SK-N-SH (cell line): Measurements from ENCODE around the gene ERMN. TPM values are rescaled to one million over a fixed set of nuclear protein-coding genes. Genes with fewer than 3 reads are reported as not detected.
A peak's percentile ranks its signal among the peaks of the same experiment; 100 is the strongest.

Experiments used
- CTCF ChIA-PET: fragments of 300-600, 350-600 bp; formaldehyde crosslinking; extraction: SDS; loops from one replicate; lab custom pipeline; 2021; lab: Yijun Ruan, JAX
- POLR2A ChIA-PET: fragments of 350-600 bp; sonication (Branson Sonifier 250); formaldehyde crosslinking; extraction: SDS; loops from one replicate; lab custom pipeline; 2020; ENCODE audit warnings: antibody characterized with exemption, inconsistent platforms; lab: Yijun Ruan, JAX
- DNase-seq: peaks from one replicate; pipeline ENCODE4 v3.0.0; 2012
- H2AFZ ChIP-seq: fragments of 200-600 bp; sonication (generic); 2 replicates; pipeline ENCODE4 v1.8.1; 2016; ENCODE audit warnings: antibody characterized with exemption, mild to moderate bottlenecking, low read depth
- H3F3A ChIP-seq: fragments of 200-600 bp; sonication (generic); replicated peaks from 2 replicates; pipeline ENCODE3; 2016; ENCODE audit warnings: antibody characterized with exemption, mild to moderate bottlenecking; ENCODE audit not compliant: insufficient read depth
- H3K27ac ChIP-seq, 2 experiments: fragments of 200-500 bp in 1 of 2; fragments of 200-600 bp in 1 of 2; sonication (Bioruptor generic) in 1 of 2; sonication (generic), shearing (Covaris generic) in 1 of 2; 2 replicates each; pipeline versions ENCODE4 v1.5.1 to v1.6.1; 2014 to 2016; ENCODE audit warnings: low read depth in 2 of 2, inconsistent platforms in 1 of 2, low read length in 1 of 2, mild to moderate bottlenecking in 1 of 2, mixed read lengths in 1 of 2
- H3K27me3 ChIP-seq: fragments of 200-600 bp; sonication (generic), shearing (Covaris generic); 2 replicates; pipeline ENCODE4 v1.6.1; 2016; ENCODE audit warnings: mixed run types; ENCODE audit not compliant: insufficient read depth
- H3K36me3 ChIP-seq, 2 experiments: fragments of 200-500 bp in 1 of 2; fragments of 200-600 bp in 1 of 2; sonication (Bioruptor generic) in 1 of 2; sonication (generic) in 1 of 2; replicated peaks in 1 of 2; 2 replicates each; pipeline versions ENCODE3 to v1.5.1; 2014 to 2016; ENCODE audit warnings: low read length in 1 of 2, mild to moderate bottlenecking in 1 of 2; ENCODE audit not compliant: insufficient read depth in 2 of 2, control insufficient read depth in 1 of 2
- H3K4me1 ChIP-seq, 2 experiments: fragments of 200-500 bp in 1 of 2; fragments of 200-600 bp in 1 of 2; sonication (Bioruptor generic) in 1 of 2; sonication (generic), shearing (Covaris generic) in 1 of 2; 2 replicates each; pipeline versions ENCODE4 v1.5.1 to v1.6.1; 2014 to 2016; ENCODE audit warnings: low read depth in 1 of 2, low read length in 1 of 2, mixed run types in 1 of 2; ENCODE audit not compliant: insufficient read depth in 2 of 2, control insufficient read depth in 1 of 2
- H3K4me2 ChIP-seq: fragments of 200-600 bp; sonication (generic), shearing (Covaris generic); 2 replicates; pipeline ENCODE4 v1.6.1; 2017; ENCODE audit warnings: mixed run types
- H3K4me3 ChIP-seq, 2 experiments: fragments of 200-500 bp in 1 of 2; fragments of 200-600 bp in 1 of 2; sonication (Bioruptor generic) in 1 of 2; sonication (generic), shearing (Covaris generic) in 1 of 2; 2 replicates each; pipeline versions ENCODE4 v1.5.1 to v1.8.1; 2014 to 2016; ENCODE audit warnings: low read depth in 2 of 2, inconsistent platforms in 1 of 2, low read length in 1 of 2, mild to moderate bottlenecking in 1 of 2, mixed read lengths in 1 of 2, moderate library complexity in 1 of 2
- H3K79me2 ChIP-seq: fragments of 200-600 bp; sonication (generic); 2 replicates; pipeline ENCODE4 v1.8.1; 2017; ENCODE audit warnings: mild to moderate bottlenecking; ENCODE audit not compliant: insufficient read depth
- H3K9ac ChIP-seq: fragments of 200-600 bp; sonication (generic); 2 replicates; pipeline ENCODE4 v1.6.1; 2017; ENCODE audit warnings: mixed run types
- H3K9me2 ChIP-seq: fragments of 200-600 bp; sonication (generic); 2 replicates; pipeline ENCODE4 v1.6.1; 2017; ENCODE audit warnings: mixed run types
- H3K9me3 ChIP-seq: fragments of 200-600 bp; sonication (generic); 2 replicates; pipeline ENCODE4 v1.6.1; 2017; ENCODE audit warnings: mixed run types, mild to moderate bottlenecking, moderate library complexity
- H4K20me1 ChIP-seq: fragments of 200-600 bp; sonication (generic); 2 replicates; pipeline ENCODE4 v1.6.1; 2017; ENCODE audit warnings: mild to moderate bottlenecking, mixed run types; ENCODE audit not compliant: insufficient read depth
- CTCF ChIP-seq: fragments of 200-600 bp; sonication (generic); IDR thresholded peaks from 2 replicates; pipeline ENCODE4 v1.6.1; 2017; ENCODE audit warnings: antibody characterized with exemption, mild to moderate bottlenecking, moderate library complexity
- ELF1 ChIP-seq: IDR thresholded peaks from 2 replicates; pipeline ENCODE4 v1.4.0; 2012
- EP300 ChIP-seq, 2 experiments: IDR thresholded peaks; 2 replicates each; pipeline versions ENCODE4 v1.4.0 to v1.6.1; 2012; ENCODE audit warnings: borderline replicate concordance in 1 of 2, low read depth in 1 of 2, low read length in 1 of 2
- FOXJ3 ChIP-seq: sonication (generic); formaldehyde crosslinking; IDR thresholded peaks from 2 replicates; pipeline ENCODE4 v1.5.1; 2020; ENCODE audit warnings: mild to moderate bottlenecking, missing genetic modification reagents
- FOXM1 ChIP-seq: IDR thresholded peaks from 2 replicates; pipeline ENCODE4 v1.4.0; 2012; ENCODE audit warnings: low read depth, mild to moderate bottlenecking
- GABPA ChIP-seq: IDR thresholded peaks from 2 replicates; pipeline ENCODE4 v1.4.0; 2012; ENCODE audit warnings: low read depth, mild to moderate bottlenecking
- GATA2 ChIP-seq: sonication (generic); formaldehyde crosslinking; IDR thresholded peaks from 2 replicates; pipeline ENCODE4 v1.5.0; 2020; ENCODE audit warnings: mild to moderate bottlenecking, missing genetic modification reagents
- JUND ChIP-seq: IDR thresholded peaks from 2 replicates; pipeline ENCODE4 v1.4.0; 2012
- MEF2A ChIP-seq: IDR thresholded peaks from 2 replicates; pipeline ENCODE4 v1.4.0; 2012; ENCODE audit warnings: low read depth, borderline replicate concordance
- NRF1 ChIP-seq: IDR thresholded peaks from 2 replicates; pipeline ENCODE4 v1.6.1; 2012; ENCODE audit warnings: low read depth, mild to moderate bottlenecking, low read length
- PBX3 ChIP-seq: IDR thresholded peaks from 2 replicates; pipeline ENCODE4; 2012
- POLR2AphosphoS5 ChIP-seq: IDR thresholded peaks from 2 replicates; pipeline ENCODE4 v1.6.1; 2012; ENCODE audit warnings: low read depth, low read length
- RAD21 ChIP-seq: IDR thresholded peaks from 2 replicates; pipeline ENCODE4 v1.6.1; 2012; ENCODE audit warnings: mild to moderate bottlenecking, low read length
- RCOR1 ChIP-seq: fragments of 150-350 bp; IDR thresholded peaks from 2 replicates; pipeline ENCODE4 v1.6.1; 2017; ENCODE audit warnings: antibody characterized with exemption, low read length
- RFX5 ChIP-seq: IDR thresholded peaks from 2 replicates; pipeline ENCODE4 v1.6.1; 2012; ENCODE audit warnings: mild to moderate bottlenecking, improper control_type of control experiment, low read length
- RXRA ChIP-seq: IDR thresholded peaks from 2 replicates; pipeline ENCODE4 v1.4.0; 2012; ENCODE audit warnings: low read depth, mild to moderate bottlenecking, borderline replicate concordance
- TAF1 ChIP-seq: IDR thresholded peaks from 2 replicates; pipeline ENCODE4 v1.6.1; 2012; ENCODE audit warnings: low read depth, mild to moderate bottlenecking, low read length, moderate library complexity, borderline replicate concordance
- TCF12 ChIP-seq: IDR thresholded peaks from 2 replicates; pipeline ENCODE4 v1.4.0; 2012
- YY1 ChIP-seq: IDR thresholded peaks from 2 replicates; pipeline ENCODE4 v1.4.0; 2012; ENCODE audit warnings: low read depth, mild to moderate bottlenecking
- WGBS: methylation state at CpG from one replicate; pipeline ENCODE4 v1.1.6; 2017; ENCODE audit warnings: low lambda C conversion rate; 5-methylcytosine and 5-hydroxymethylcytosine counted together
- polyA plus RNA-seq, 3 experiments: library from polyadenylated mRNA; depleted of rRNA; stranded (reverse); fragments of >200 nt; gene quantifications; 2 replicates each; pipeline ENCODE4 v1.2.3, GENCODE V29; 2012
- TF ChIP-seq, protein P1 (sequence below): IDR thresholded peaks from 2 replicates; pipeline ENCODE4 v1.6.1; 2012; ENCODE audit warnings: mild to moderate bottlenecking, low read depth, low read length, moderate library complexity
- TF ChIP-seq, protein P2 (sequence below): IDR thresholded peaks from 2 replicates; pipeline ENCODE4 v1.4.0; 2012; ENCODE audit warnings: low read depth, borderline replicate concordance
- TF ChIP-seq, protein P3 (sequence below): fragments of 150-350 bp; IDR thresholded peaks from 2 replicates; pipeline ENCODE4 v1.6.1; 2017; ENCODE audit warnings: antibody characterized with exemption, low read length, low read depth, borderline replicate concordance

ERMN gene
- polyA plus RNA-seq, 1 of the 3 experiments (the other 2 are of a cell fraction) = not detected

GRCh38 chr2:157327621-157328500 lies 2.2 kb upstream of the ERMN start (continued):
- TF ChIP-seq JUND (no peak), RAD21 (peak; percentile 57), MEF2A (no peak), GABPA (no peak)
- TF ChIP-seq, protein P1, sequence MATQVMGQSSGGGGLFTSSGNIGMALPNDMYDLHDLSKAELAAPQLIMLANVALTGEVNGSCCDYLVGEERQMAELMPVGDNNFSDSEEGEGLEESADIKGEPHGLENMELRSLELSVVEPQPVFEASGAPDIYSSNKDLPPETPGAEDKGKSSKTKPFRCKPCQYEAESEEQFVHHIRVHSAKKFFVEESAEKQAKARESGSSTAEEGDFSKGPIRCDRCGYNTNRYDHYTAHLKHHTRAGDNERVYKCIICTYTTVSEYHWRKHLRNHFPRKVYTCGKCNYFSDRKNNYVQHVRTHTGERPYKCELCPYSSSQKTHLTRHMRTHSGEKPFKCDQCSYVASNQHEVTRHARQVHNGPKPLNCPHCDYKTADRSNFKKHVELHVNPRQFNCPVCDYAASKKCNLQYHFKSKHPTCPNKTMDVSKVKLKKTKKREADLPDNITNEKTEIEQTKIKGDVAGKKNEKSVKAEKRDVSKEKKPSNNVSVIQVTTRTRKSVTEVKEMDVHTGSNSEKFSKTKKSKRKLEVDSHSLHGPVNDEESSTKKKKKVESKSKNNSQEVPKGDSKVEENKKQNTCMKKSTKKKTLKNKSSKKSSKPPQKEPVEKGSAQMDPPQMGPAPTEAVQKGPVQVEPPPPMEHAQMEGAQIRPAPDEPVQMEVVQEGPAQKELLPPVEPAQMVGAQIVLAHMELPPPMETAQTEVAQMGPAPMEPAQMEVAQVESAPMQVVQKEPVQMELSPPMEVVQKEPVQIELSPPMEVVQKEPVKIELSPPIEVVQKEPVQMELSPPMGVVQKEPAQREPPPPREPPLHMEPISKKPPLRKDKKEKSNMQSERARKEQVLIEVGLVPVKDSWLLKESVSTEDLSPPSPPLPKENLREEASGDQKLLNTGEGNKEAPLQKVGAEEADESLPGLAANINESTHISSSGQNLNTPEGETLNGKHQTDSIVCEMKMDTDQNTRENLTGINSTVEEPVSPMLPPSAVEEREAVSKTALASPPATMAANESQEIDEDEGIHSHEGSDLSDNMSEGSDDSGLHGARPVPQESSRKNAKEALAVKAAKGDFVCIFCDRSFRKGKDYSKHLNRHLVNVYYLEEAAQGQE = no peak

DNA sequence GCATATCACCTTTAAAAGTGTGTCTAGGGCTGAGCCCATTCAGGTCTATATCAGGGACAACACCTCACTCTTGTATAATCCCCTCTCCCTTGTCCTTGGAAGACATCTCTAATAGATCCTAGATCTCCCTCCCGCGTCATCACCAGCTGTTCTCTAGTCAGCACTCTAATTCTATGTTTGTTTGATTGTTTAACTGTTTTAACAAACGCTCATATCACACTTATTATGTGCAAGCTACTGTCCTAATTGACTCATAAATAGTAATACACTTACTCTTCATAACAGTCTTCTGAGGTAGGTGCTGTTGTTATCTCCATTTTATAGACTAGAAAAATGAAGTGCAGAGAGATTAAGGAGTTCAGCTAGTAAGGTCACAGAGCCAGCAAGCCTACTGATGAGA lies 1.6 kb upstream of the ERMN start:
- Histone ChIP-seq H3K4me2 (no peak overlapping the region), H3K27me3 (peaks cover 31% of the 10 kb centered on the region; the same call in 1 of the 2 replicates), H3K4me1 (no peaks in the 10 kb centered on the region), H3K9me3 (no peaks in the 10 kb centered on the region), H4K20me1 (no peaks in the 10 kb centered on the region), H3K79me2 (no peaks in the 10 kb centered on the region), H3K36me3 (no peaks in the 10 kb centered on the region), H2AFZ (no peak overlapping the region), H3K9ac (no peak overlapping the region), H3K9me2 (no peaks in the 10 kb centered on the region), H3K27ac (no peak overlapping the region), H3F3A (no peaks in the 10 kb centered on the region)
- ChIA-PET POLR2A (no interaction called here), CTCF (interaction anchor here (0.6 to 5.6 kb wide), 21 partner anchors 9 to 1950 kb away, joined by 3 to 67 read pairs (median 5); no protein-coding TSS in a partner anchor)
- TF ChIP-seq PBX3 (no peak), RCOR1 (no peak), ELF1 (no peak), RFX5 (no peak), CTCF (no peak), RXRA (no peak), FOXM1 (no peak), NRF1 (no peak), TCF12 (no peak), FOXJ3 (no peak), YY1 (no peak), RAD21 (no peak), POLR2AphosphoS5 (no peak), TAF1 (no peak), GATA2 (CRISPR knock-in tag) (no peak), EP300 (IDR thresholded peaks at IDR 0.05; ENCODE audit: borderline replicate concordance in 1 of 2, low read depth in 1 of 2, low read length in 1 of 2) (no peak)
- TF ChIP-seq, protein P2, sequence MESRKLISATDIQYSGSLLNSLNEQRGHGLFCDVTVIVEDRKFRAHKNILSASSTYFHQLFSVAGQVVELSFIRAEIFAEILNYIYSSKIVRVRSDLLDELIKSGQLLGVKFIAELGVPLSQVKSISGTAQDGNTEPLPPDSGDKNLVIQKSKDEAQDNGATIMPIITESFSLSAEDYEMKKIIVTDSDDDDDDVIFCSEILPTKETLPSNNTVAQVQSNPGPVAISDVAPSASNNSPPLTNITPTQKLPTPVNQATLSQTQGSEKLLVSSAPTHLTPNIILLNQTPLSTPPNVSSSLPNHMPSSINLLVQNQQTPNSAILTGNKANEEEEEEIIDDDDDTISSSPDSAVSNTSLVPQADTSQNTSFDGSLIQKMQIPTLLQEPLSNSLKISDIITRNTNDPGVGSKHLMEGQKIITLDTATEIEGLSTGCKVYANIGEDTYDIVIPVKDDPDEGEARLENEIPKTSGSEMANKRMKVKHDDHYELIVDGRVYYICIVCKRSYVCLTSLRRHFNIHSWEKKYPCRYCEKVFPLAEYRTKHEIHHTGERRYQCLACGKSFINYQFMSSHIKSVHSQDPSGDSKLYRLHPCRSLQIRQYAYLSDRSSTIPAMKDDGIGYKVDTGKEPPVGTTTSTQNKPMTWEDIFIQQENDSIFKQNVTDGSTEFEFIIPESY = no peak
- TF ChIP-seq, protein P3, sequence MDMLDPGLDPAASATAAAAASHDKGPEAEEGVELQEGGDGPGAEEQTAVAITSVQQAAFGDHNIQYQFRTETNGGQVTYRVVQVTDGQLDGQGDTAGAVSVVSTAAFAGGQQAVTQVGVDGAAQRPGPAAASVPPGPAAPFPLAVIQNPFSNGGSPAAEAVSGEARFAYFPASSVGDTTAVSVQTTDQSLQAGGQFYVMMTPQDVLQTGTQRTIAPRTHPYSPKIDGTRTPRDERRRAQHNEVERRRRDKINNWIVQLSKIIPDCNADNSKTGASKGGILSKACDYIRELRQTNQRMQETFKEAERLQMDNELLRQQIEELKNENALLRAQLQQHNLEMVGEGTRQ = no peak
- TF ChIP-seq, all 33 proteins: peak for 0
- DNase-seq = no peak
- H3K4me3 ChIP-seq = 0 out of 4 replicates have a peak overlapping the region, but pooled peaks of 1 of the 2 experiments have one; percentile 22
- 14% methylated on average over 3 of the region's 3 CpGs for WGBS
